H4 (cell line): ENCODE data around the gene CD3D. TPM values are rescaled to one million over a fixed set of nuclear protein-coding genes. Genes with fewer than 3 reads are reported as not detected.

ENCODE experiments used
- DNase-seq: peaks from one replicate; pipeline ENCODE4 v3.0.0-alpha.2; 2015; ENCODE audit warnings: low spot score
- total RNA-seq: library from RNA; depleted of rRNA; stranded (reverse); fragments of >200 nt; shearing (Covaris generic); gene quantifications from 2 replicates; pipeline ENCODE4 v1.2.3, GENCODE V29; 2014; rRNA removed

CD3D gene
- total RNA-seq: not detected in 2 replicates

DNA sequence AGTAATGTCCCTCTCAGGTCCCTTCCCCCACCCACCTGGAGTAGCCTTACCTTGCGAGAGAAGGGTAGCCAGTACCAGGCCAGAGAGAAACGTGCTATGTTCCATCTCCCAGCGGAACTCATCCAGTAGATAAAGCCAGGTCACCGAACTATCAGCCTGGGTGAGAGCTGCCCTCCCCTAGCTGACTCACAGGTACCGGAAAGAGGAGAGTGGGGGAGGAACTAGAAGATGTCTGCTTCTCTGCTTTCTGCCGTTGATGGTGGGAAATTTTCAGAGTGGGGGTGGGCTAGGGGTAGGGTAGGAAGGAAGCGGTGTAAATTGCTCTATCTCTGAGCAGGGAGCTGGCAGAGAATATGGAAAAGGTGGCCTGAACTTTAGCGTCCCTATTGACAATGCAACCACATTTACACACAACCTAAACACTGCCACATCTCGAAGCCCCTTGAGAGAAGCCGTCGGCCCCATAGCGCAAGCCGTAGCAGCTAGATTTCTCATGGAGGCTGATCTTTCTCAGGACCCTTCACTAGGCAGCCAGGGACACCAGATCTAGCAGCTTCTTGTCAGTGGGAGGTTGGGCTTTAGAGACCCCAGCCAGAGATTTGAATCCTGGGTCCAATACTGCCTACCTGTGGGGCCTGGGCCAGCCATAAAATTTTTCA is at the start of gene CD3D:
Gene CD3D, minus strand, starts transcription at position 203 of the 659 bp plus-strand sequence. Its CDS starts 98 bp downstream, at position 105.
- no peak for DNase-seq

DNA sequence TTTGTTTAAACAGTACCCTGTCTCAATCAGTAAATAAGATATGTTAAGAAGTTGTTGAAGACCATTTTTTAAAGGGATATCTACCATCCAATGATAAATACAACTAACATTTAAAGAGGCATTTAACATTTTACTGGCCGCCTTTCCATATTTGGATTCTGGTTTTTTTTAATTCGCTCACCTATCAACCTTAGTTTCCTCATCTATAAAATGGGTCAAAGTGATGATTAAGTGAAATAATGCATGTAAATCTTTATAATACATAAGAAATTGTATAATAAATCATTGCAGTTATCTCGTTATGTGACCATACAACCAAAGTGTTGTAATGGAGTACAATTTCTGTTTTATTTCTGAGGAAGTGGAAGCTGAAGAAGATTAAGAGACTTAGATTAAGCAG is 41.2 kb upstream of the CD3D start:
- no peak for DNase-seq

DNA sequence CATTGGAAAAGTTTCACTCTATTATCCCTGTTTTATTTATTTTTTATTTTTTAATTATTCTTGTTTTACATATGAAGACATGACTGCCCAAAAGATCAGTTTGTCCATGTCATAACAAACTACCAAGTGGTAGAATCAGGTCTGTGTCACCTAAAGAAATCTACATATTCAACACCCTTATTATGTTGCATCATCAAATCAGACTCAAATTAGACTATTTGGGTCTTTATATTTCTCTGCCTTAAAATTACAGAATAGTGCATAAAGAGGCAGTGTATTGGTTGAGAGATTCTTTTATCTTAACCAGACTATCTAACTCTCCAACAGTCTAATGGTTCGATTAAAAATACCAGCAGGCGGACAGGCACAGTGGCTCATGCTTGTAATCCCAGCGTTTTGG is 40.4 kb upstream of the CD3D start:
- no peak for DNase-seq

DNA sequence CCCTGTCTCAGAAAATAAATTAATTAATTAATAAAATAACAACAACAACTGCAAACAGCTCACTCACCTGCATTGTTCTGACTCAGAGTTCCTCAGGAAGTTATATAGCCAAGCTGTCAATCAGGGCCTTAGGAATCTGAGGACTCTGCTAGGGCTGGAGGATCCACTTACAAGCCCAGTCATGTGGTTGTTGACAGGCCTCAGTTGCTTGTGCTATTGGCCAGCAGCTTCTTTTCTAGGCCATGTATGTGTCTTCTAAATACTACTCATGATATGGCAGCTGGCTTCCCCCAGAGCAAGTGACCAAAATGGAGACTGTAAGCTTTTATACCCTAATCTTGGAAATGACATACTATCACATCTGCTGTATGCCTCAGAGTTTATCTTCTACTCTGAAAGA is 38.1 kb upstream of the CD3D start:
- no peak for DNase-seq

DNA sequence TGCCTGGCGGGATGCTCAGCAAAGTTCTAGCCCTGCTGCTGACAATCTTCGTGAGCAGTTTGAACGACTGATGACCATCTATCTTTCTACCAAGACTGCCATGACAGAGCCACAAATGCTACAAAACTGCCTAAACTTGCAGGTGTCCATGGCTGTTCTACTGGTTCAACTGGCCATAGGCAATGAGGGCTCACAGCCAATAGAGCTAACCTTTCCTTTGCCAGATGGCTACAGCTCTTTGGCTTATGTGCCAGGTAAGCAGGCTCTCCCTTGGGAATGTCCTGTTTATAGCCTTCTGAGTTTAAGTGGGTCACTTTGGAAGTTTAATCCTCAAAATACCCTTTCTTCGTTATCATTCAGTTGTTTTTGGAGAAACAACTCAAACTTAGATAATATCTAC is 37.0 kb upstream of the CD3D start:
- DNase-seq: no peak

DNA sequence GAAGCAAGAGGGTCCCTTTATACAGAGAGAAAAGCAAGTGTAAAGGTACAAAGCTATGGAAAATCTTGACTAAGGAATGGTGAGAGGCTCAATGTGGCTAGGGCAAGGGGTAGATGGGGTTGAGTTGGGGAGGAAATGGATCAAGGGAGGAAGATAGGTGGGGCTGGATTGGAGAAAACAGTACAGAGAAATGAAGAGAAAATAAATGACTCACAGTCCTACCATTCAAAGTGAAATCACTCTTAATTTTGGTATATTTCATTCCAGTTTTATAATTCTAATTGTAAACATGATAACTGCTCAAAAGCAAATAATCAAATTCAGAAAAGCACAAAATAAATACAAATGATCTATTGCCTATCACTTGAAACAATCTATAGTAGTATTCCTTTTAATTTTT is 33.5 kb upstream of the CD3D start:
- DNase-seq: no peak

DNA sequence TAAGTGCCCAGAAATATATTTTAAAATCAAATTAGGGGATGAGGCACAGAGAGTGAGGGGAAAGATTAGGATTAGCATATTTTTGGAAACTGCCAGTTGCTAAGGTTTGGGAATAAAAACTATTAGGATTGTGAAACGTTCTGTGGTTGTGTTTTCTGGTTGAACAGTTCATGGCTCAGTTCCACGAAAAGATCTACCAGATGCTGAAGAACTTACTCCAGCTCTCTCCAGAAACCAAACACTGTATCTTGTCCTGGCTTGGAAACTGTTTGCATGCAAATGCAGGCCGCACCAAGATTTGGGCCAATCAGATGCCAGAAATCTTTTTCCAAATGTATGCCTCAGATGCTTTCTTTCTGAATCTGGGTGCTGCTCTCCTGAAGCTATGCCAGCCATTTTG is 32.2 kb upstream of the CD3D start:
- no peak for DNase-seq

DNA sequence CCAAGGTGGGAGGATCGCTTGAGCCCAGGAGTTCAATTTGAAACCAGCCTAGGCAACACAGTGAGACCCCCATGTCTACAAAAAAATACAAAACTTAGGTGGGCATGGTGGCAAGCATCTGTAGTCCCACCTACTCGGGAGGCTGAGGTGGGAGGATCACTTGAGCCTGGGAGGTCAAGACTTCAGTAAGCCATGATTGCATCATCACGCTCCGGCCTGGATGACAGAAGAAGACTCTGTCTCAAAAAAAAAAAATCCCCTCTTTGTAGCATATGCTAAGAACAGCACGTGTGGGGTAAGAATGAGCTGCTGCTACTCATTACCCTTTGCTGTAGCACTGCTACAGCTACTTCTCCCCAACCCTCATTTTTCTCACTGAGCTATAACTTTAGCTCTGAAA is 31.4 kb upstream of the CD3D start:
- DNase-seq: no peak

DNA sequence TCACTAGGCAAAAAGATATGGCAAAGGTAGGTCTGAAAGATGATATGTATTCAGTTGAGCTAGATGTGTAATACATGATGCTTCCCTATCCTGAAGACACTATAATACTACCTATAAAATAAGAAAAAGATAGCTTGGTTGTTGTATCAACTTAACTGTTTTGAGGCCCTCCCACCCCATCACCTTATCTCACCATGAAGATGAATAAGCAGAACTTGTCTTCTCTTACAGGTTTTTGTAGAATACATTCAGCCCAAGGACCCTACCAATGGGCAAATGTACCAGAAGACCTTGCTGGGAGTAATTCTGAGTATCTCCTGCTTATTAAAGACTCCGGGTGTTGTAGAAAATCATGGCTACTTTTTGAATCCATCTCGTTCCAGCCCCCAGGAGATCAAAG is 30.8 kb upstream of the CD3D start:
- DNase-seq: no peak

DNA sequence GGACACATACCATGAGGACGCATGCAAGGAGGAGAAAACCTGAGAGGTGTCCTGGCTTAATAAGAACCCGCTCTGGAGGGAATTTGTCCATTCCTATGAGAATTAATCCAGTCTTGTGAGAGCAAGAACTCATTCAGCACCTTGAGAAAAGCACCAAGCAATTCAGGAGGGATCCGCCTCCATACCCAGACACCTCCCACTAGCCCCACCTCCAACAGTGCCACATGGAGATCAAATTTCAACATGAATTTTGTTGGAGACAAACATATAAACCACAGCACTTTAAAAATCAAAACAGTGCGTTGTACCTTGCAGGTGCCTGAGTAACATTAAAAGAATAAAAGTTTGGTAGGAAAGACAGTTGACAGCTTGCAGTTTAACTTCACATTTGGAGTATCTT is 28.3 kb upstream of the CD3D start:
- no peak for DNase-seq

DNA sequence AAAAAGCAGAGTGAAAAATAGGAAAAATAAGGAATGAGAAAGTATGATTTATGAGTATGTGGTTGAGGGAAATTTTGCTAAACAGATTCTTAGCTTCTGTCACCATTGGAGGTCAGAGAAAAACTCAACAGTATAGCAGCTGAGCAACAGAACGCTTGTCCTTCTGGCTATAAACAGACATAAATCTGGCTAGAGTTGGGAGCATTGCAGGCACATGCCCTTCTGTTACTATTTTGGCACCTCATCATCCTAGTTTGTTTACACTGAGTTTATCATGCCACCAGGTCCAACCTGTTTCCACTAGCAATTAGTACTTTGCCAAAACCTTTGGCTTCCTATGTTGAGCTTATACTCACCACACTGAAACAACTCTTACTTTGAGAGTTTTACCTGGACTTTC is 23.8 kb upstream of the CD3D start:
- DNase-seq: no peak

DNA sequence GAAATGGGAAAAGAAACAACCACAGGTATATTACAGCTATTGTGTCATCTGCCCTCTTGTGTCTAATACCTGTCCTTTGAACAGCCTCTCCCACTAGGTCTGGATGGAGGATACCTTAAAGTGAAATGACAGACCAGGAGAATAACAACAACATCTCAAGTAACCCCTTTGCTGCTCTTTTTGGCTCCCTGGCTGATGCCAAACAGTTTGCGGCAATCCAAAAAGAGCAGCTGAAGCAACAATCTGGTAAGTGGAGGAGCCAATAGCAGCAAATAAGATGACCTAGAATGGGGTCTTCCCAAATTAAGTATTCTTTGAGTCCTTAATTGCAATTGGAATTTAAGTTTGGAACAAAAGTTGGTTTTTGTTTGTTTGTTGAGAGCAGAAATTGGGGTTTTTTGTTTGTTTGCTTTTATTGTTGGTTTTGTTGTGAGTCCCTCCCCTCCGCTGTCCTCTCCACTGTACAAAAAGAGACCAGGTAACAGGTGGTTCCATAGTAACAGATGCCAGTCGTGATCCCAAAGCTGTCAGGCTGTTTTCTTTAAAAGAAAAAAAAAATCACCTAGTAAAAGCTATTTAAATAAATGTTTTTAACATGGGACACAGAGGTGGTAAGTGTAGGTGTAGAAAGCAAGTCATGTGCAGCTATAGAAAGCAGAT is 22.6 kb upstream of the CD3D start:
- no peak for DNase-seq

DNA sequence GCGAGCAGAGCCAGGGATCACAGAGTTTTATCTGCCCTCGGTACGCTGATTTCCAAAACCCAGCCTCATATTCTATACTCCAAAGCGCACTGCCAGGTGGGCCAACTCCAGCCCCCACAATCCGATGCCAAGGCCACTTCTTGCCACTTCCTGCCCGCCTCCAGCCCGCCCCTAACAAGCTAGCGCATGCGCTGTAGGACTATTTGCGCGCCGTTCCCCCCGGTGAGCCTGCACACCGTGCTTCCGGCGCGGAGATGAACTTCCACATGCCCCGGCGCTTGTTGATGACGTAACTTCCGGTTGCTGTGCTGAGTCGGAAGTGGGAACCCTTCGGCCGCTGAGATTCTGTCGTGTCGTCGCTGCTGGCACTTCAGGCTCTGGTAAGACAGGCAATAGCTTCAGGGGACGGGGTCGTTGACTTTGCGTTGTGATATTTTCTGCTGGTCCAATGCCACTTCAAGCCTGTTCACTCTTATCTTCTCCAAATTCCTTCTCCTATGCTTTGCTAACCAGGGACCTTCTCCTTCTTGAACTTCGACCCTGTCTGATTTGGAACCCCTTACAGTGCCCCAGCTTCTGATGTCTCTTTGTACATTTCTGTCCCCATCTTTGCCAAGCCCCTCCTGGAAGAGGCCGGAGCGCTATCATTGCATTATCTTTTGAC is 16.9 kb upstream of the CD3D start, which contains the start of gene UBE4A:
Gene UBE4A, plus strand, starts transcription at position 306 of the 664 bp plus-strand sequence. CDS start 5,481 bp downstream, outside the sequence.
- peak; percentile 92 for DNase-seq

DNA sequence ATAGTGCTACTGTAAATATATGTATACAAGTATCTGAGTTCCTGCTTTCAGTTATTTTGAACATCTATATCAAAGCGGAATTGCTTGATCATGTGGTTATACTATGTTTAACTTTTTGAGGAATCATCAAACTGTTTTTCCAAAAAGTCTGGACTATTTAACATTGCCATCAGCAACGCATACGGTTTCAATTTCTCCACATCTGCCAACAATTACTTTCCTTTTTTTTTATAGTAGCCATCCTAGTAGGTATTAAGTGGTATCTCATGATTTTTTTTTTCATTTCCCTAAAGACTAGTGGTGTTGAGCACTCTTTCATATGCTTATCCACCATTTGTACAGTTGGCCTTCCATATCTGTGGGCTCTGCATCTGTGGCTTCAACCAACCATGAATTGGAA is 15.6 kb upstream of the CD3D start:
- DNase-seq: no peak

DNA sequence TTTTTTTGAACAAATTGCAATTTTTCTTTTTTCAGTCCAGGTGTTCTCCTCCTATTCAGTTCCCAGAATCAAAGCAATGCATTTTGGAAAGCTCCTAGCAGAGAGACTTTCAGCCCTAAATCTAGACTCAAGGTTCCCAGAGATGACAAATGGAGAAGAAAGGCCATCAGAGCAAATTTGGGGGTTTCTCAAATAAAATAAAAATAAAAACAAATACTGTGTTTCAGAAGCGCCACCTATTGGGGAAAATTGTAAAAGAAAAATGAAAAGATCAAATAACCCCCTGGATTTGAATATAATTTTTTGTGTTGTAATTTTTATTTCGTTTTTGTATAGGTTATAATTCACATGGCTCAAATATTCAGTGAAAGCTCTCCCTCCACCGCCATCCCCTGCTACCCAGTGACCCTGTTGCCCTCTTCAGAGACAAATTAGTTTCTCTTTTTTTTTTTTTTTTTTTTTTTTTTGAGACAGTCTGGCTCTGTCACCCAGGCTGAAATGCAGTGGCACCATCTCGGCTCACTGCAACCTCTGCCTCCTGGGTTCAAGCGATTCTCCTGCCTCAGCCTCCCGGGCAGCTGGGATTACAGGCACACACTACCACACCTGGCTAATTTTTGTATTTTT is 10.7 kb upstream of the CD3D start:
- DNase-seq: no peak

DNA sequence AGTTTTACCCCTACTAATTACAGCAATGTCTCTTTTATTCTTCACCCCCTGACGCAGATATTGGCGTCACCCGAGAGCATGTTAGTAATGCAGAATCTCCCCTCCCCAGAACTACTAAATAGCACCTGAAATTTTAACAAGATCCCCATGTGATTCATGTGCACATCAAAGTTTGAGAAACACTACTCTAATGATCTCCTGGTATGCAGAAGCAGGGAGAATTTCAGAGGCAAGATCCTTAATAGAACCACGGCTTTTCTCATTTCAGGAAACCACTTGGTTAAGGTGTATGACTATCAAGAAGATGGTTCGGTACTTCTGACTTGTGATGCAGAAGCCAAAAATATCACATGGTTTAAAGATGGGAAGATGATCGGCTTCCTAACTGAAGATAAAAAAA is 7.0 kb upstream of the CD3D start:
- DNase-seq: no peak

DNA sequence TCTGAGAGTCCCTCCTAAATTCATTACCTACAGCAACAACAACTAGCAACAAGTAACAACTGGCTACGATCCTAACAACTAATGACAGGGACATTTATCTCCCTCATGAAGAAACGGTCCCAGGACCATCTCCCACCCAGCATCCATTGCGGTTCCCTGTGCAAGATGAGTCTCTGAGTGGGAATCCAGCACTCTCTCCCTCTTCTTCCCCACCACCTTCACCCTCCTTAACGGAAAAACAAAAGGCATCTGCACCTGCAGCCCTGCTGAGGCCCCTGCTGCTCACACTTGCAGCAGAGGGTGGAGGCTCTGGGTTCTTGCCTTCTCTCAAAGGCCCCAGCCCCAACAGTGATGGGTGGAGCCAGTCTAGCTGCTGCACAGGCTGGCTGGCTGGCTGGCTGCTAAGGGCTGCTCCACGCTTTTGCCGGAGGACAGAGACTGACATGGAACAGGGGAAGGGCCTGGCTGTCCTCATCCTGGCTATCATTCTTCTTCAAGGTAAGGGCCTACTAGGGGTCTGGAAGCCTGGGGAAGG is 1.5 kb upstream of the CD3D start, which contains the start of gene CD3G:
Gene CD3G, plus strand, starts transcription at position 364 of the 535 bp plus-strand sequence. Its CDS starts 80 bp downstream, at position 444.
- no peak for DNase-seq

DNA sequence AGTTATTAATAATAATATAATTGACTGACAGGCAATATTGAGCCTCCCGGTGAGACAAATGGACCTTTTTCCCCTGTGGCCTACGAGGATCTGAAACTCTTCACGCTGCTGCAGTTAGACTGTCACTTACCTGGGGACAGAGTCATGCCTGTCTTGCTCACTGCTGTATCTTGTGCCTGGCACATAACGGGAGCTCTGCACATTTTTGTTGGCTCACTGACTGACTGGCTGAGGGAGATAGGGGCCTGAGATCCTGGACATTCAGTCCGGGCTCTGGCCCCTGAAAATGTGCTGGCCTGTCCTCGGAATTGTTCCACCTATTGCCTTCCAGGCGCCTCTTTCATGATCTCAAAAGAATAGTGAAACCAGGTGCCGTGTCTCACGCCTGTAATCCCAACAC is 743 bp upstream of the CD3D start:
- no peak for DNase-seq

DNA sequence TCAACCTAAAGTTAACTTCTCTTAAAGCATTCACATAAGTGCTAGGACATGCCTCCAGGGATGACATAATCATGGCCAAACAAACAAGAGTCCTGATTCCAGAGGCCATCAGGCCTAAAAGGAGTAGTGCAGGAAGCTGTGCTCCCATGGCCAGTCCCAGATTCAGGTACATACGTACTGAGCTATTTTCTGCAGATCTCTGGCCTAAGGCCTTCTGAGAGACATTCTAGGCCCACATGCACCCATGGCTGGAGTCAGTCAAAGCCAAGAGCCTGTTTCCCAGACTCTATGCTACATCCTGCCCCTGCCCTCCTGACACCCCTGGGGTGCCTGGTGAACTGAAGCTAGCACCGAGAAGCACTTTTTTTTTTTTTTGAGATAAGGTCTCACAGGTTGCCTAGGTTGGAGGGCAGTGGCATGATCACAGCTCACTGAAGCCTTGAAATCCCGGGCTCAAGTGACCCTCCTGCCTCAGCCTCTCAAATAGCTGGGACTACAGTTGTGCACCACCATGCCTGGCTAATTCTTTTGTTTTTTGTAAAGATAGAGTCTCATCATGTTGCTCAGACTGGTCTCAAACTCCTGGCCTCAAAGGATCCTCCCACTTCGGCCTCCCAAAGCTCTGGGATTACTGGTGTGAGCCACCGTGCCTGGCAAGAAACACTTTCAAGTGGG is 553 bp downstream of the CD3D start:
- no peak for DNase-seq

DNA sequence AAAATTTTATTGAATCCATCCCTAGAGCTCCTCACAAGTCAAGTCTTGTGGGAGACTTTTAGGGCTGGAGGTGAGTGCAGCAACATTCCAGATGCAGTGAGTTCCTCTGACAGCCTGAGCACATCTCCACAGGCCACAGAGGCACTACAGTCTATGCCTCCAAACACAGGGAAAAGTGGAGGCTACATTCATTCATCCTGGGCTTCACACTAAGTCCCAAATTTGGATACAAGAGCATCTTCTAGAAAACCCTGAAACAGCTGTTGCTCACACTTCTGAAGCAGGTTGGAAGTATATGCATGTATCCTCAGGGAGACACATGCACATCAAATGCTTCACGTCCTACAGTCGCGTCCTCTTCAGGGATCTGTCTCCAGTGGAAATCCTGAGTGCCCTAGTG is 1.2 kb downstream of the CD3D start:
- DNase-seq: no peak

DNA sequence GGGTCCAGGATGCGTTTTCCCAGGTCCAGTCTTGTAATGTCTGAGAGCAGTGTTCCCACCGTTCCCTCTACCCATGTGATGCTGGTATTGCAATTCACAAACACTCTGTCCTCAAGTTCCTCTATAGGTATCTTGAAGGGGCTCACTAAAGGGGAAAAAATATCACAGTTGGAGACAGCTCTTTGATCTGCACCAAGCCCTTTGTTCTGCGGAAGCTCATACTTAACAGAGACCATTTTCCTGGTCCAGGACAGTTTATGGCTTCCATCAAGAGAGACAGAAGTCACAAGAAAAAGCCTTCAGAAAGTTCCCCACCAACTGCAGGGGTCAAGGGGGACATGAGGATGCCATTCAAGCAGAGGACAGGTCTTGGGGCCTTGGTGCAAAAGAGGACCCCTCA is 2.1 kb downstream of the CD3D start:
- no peak for DNase-seq
